Fibroblast of gingiva (primary cell): ENCODE results near the gene ERMP1.
A peak's percentile ranks its signal among the peaks of the same experiment; 100 is the strongest.
"Not testable (repeated sequence)": the region's sequence is repeated elsewhere in the genome, so short reads cannot be mapped to it uniquely, and the experiment has no call there.

Experiments used
- DNase-seq: peaks from one replicate; pipeline ENCODE4 v3.0.0-alpha.2; 2011; ENCODE audit warnings: low read depth

ERMP1 gene

DNA sequence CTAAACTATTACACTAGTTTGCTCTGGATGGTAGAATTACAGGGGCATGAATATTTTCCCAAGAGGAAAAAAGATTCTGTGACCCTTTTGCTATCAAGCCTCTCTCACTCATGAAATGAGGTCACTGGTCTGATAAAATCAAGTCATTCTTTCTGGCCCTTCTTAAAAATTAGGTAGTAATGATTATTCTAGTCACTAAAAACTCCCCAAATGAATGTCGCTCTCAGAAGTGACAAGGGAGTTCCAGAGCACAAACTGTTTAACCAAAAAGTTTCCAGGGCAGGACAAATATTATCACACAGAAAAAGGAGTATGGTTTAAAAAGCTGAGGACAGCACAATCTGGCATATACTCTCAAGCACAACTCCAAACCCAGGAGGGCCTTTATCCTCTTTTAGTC lies 12.5 kb downstream of the ERMP1 start:
- no peak for DNase-seq

GRCh38 chr9:5819174-5819573 lies 13.7 kb downstream of the ERMP1 start:
- DNase-seq = no peak

DNA sequence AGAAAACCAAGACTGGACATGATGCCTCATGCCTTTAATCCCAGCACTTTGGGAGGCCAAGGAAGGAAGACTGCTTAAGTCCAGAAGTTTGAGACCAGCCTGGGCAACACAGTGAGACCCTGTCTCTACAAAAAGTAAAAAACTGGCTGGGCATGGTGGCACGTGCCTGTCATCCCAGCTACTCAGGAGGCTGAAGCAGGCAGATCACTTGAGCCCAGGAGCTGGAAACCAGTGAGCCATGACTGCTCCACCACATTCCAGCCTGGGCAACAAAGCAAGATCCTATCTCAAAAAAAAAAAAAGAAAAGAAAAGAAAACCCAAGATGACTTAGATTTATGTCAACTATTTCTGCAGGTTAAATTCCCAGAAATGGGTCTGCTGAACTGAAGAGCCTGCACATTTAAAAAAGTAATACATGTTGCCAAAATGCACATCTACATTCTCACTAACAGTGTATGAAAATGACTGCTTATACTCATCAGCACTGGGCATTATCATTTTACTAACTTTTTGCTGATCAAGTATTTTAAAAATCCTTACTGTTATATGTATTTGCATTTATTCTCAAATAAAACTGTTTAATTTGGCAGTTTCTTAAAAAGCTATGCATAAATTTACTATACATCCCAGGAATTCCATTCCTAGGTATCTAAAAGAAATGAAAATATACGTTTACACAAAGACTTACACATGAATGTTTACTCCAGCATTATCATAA lies 14.3 kb downstream of the ERMP1 start:
- DNase-seq = no peak

DNA sequence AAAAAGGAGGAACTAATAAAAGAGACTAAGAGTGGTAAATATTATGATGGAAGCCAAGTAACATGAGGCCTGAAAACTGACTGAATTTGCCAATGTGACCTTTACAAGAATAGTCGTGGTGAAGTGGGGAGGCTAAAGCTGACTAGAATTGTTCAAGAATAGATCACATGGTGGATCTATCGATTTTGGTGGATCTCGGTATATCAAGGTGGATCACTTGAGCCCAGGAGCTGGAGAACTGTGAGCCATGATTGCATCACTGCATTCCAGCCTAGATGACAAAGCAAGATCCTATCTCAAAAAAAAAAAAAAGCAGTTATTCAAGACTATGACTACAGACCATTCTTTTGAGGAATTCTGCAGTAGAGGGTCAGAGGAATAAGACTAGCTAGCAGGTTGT lies 15.1 kb downstream of the ERMP1 start:
- DNase-seq = peak; percentile 34

GRCh38 chr9:5815461-5815860 lies 17.5 kb downstream of the ERMP1 start:
- DNase-seq = no peak

- DNase-seq = no peak
Observed at GRCh38 chr9:5813824-5814223, 19.1 kb downstream of the ERMP1 start.

DNA sequence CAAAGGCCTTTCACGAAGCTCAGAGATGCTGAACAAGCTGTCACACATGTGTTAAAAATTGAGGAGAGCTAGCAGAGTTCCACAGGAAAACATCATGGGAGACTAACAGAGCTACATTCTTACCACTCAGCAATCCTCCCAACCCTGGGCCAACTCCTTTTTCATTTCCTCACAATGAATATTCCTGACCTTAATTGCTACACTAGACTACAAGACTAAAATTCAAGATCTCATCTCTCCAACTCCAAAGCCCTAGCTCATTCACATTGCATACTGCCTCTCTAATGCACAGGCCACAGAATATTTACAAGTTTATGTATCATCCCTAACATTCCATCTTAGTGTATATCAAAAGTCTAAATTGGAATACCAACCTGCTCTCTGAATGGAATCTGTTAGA lies 21.2 kb downstream of the ERMP1 start:
- DNase-seq = no peak

DNA sequence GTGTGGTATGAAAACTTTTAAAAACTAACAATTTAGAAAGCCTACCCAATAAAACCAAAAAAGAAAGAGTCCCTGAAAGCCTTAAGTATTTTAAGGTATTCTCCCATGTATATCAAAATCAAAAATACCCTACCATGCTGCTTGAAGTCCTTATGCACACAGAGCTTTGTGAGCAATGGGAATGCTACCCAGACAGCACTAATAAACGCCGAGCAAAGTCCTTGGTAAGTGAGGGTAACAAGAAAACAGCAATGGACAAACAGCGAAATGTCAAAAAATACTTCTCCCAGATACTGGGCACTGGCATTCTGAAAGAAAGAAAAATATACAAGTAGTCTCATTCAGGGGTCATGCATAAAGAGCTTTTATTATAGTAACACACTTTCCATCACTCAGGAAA lies 27.4 kb downstream of the ERMP1 start:
- no peak for DNase-seq

DNA sequence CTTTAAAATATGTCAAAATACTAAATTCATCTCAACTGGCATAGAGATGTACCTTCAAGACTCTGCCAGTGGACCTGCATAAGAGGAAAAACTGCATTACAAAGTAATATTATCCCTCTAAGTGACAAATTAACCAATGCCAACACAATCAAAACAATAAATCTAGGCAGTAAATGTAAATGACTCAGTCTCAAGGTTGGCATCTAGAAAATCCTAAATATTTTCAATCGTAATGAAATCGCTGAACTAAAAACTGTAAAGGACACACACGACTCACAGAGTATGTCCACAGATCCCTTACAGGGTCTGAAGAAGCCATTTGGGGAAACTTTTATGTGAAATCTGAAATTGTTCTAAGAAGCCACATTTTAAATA lies 31.2 kb downstream of the ERMP1 start:
- no peak for DNase-seq

DNA sequence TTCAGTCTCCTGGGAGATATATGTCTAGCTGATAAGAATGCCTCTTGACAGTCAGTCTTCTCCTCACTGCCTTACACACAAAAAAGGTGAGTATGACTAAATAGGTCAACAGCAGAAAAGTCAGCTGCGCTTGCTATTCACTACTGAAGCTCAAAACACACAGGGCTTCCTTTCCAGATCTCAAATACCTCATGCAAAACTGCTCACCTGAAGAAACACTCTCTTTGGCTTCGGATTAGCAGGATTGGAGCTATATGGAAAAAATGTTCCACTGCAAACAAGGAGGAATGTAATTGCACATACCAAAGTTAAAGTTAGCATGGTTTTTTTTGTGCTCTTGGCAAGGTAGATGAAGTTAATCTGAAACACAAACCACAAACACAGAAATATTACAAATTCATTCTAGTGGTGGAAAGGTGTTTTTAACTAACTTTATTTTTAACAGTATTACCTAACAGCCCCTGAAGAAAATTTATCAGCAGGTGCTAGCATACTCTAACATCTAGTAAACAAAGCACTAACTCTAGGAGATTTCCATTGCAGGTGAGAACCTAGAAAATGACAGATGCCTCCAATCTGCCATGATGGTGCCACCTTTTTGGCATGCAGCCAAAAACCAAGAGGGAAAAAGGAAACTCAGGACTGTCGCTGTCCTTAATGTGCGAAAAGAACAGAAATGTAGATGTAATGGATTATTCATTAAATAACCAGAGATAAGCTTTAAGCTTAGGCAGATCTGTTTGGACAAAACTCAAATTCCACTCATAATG lies 31.8 kb downstream of the ERMP1 start:
- DNase-seq = no peak

- not testable (repeated sequence) for DNase-seq
Observed at GRCh38 chr9:5800378-5800777, 32.5 kb downstream of the ERMP1 start.

GRCh38 chr9:5799314-5799713 lies 33.6 kb downstream of the ERMP1 start:
- DNase-seq = peak; percentile 58

GRCh38 chr9:5798581-5798980 lies 34.3 kb downstream of the ERMP1 start:
- no peak for DNase-seq

- DNase-seq = no peak
Observed at GRCh38 chr9:5796298-5796697, 36.6 kb downstream of the ERMP1 start.

DNA sequence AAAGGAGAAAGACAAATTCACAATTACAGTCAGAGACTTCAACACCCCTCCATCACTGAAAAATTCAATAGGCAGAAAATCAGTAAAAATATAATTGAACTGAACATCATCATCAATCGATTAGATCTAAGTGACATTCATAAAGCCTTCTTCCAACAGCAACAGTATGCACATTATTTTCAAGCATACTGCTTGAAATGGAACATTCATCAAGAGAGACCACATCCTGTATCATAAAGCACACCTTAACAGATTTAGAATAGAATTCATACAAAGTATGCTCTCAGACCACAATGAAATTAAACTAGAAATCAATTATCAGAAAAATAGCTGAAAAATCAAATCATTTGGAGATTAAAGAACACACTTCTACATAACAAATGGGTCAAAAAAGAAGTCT lies 39.1 kb downstream of the ERMP1 start:
- no peak for DNase-seq

DNA sequence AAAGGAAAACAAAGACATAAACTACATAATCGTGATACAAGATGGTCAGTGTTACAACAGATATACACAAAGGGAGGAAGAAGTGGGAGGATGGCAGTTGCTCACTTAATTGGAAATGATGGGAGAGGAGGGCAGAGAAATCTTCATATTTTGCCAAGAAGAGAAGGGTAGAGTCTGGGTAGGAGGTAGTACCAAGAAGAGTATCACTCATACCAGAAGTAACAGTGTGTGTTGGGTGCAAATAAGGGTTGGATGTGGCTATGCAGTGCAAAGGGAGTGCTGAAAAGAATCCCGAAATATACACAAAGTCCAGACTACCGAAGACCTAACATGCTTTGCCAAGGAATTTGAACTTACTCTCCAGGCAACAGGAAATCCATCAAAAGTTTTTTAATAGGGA lies 41.0 kb downstream of the ERMP1 start:
- DNase-seq = no peak

- DNase-seq = no peak
Observed at GRCh38 chr9:5790923-5791322, 42.0 kb downstream of the ERMP1 start.

DNA sequence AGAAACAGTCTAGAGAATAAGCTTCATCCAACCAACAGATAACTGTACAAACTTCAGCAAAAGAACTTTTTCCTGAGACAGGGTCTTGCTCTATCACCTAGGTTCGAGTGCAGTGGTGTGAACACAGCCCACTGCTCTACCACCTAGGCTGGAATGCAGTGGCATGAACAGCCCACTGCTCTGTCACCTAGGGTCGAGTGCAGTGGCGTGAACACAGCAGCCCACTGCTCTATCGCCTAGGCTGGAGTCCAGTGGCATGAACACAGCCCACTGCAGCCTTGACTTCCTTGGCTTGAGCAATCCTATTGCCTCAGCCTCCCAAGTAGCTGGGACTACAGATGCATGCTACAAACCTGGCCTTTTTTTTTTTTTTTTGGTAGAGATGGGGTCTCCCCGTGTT lies 43.4 kb downstream of the ERMP1 start:
- DNase-seq = no peak

GRCh38 chr9:5787759-5788302 lies 45.1 kb downstream of the ERMP1 start:
- no peak for DNase-seq

DNA sequence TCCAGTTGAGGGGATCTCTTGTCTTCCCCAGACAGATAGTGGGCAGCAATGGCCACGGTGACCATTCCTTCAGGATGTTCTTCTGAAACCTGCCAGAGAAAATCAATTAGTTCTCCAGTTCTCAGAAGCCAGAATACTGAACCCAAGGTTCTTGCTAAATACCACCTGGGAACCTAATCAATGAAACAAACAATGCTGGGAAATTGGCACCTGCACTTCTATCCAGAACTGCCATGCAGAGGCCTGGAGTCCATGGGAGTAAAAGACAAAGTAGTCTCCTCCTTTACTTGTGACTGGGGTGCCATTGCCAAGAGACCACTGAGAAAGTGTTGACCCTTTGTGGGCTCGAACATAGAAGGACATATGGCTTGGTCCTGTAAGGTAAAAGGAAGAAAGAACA lies 45.7 kb downstream of the ERMP1 start:
- no peak for DNase-seq

GRCh38 chr9:5786370-5787127 lies 46.4 kb downstream of the ERMP1 start:
- DNase-seq = no peak

DNA sequence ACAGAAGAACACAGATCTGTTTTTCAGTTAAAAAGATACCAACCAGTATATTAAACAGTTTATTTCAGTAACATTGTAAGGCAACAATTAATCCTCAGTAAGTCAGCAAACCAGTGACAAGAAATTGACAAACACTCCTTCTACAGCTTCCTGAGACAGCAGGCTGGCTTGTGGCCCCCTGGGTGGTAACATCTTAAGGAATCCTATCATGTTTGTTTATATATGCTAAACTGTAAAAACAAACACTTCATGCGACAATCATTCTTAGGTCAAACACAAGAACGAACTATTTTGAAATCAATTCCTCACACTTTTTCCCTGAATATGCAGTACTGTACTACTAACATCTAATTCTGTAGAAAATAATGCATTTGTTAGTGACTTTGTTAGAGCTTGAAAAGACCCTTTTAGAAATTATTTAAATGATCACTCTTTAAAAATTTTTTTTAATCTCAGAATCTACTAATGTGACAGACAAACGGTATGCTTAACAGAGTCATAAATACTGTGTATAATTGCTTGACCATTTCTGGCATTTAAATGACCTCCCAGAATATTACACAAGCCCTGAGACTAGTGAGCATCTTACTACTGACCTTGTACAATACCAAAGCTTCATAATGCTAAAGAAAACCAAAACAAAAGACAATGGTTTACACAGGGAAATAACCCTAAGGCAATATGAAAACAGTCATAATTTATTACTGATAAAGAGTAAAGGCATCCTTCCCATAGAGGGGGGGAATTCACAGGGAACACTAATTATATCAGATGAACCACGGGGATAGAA lies 48.2 kb downstream of the ERMP1 start:
- no peak for DNase-seq
